ENCODE results near the gene EFHC1.

DNA sequence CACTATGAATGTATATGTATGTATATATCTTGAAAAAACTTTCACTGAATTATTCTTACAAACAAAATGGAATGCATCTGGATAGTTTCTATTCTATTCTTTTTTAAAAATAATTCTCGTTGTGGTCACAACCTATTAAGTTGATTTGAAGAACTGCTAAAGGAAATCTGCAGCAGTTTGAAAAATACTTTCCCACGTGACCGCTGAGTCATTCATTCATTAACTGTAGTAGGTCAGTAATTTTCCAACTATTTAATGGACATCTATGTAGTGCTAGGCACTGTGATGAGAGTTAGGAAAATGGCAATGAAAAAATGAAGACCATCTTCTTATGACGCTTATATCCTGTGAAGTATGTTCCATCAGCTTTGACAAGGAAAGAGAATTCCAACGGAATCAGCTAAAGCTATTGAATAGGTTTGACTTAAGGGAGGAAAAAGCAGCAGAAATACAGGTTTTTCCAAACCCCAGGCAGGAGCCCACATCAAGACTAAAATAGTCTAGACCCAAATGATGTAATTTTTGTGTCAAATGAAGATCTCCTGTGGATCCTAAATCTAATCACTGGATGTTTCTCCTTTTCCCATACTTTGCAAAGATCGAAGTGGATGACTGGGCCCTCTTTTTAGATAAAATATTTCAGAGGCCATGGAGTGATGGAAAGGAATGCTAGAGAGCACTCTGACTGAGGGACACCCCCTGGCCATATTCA, 4.1 kb upstream of the EFHC1 start:
- TF ChIP-seq CTCF (IDR thresholded peaks at IDR 0.05) (no peak), POLR2AphosphoS5 (IDR thresholded peaks at IDR 0.05; ENCODE audit: low read depth, low read length) (no peak)
- TF ChIP-seq, protein P1, sequence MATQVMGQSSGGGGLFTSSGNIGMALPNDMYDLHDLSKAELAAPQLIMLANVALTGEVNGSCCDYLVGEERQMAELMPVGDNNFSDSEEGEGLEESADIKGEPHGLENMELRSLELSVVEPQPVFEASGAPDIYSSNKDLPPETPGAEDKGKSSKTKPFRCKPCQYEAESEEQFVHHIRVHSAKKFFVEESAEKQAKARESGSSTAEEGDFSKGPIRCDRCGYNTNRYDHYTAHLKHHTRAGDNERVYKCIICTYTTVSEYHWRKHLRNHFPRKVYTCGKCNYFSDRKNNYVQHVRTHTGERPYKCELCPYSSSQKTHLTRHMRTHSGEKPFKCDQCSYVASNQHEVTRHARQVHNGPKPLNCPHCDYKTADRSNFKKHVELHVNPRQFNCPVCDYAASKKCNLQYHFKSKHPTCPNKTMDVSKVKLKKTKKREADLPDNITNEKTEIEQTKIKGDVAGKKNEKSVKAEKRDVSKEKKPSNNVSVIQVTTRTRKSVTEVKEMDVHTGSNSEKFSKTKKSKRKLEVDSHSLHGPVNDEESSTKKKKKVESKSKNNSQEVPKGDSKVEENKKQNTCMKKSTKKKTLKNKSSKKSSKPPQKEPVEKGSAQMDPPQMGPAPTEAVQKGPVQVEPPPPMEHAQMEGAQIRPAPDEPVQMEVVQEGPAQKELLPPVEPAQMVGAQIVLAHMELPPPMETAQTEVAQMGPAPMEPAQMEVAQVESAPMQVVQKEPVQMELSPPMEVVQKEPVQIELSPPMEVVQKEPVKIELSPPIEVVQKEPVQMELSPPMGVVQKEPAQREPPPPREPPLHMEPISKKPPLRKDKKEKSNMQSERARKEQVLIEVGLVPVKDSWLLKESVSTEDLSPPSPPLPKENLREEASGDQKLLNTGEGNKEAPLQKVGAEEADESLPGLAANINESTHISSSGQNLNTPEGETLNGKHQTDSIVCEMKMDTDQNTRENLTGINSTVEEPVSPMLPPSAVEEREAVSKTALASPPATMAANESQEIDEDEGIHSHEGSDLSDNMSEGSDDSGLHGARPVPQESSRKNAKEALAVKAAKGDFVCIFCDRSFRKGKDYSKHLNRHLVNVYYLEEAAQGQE (IDR thresholded peaks at IDR 0.05; ENCODE audit: insufficient read depth in 1 of 2, low read depth in 2 of 2, low read length in 1 of 2): no peak

Data from Panc1 (cell line).